AG04449 (cell line): ENCODE measurements around the gene CWC22.

Source experiments
- CTCF ChIA-PET: fragments of 350-600 bp; formaldehyde crosslinking; extraction: SDS; loops from one replicate; lab custom pipeline; 2021; ENCODE audit warnings: antibody characterized with exemption; lab: Yijun Ruan, JAX
- POLR2A ChIA-PET: fragments of 400-600, 350-600 bp; formaldehyde crosslinking; extraction: SDS; loops from one replicate; lab custom pipeline; 2020; ENCODE audit warnings: antibody characterized with exemption, inconsistent platforms; lab: Yijun Ruan, JAX
- DNase-seq: peaks from one replicate; pipeline ENCODE4 v3.0.0-alpha.2; 2010; ENCODE audit warnings: low read depth, low spot score
- H3K4me3 ChIP-seq: 2 replicates; pipeline ENCODE4 v1.5.1; 2011; ENCODE audit warnings: low read depth, mild to moderate bottlenecking, control low read depth, low read length
- CTCF ChIP-seq: IDR thresholded peaks from one replicate; pipeline ENCODE4 v1.5.1; 2011; ENCODE audit warnings: mild to moderate bottlenecking, moderate library complexity, low read length, control low read depth, inconsistent platforms; ENCODE audit not compliant: insufficient read depth; ENCODE audit errors: missing control alignments

Gene CWC22

GRCh38 chr2:180046202-180046601, 39.1 kb upstream of the CWC22 start:
- ChIA-PET POLR2A (no interaction called here), CTCF (interaction anchor here (1.6 kb wide), 1 partner anchor 31 kb away, joined by 5 read pairs; no protein-coding TSS in a partner anchor)
- H3K4me3 ChIP-seq, result no peak overlapping the region
- DNase-seq, result no peak
- no peak for TF ChIP-seq CTCF

GRCh38 chr2:180040146-180040925, 33.2 kb upstream of the CWC22 start:
- ChIA-PET POLR2A (no interaction called here), CTCF (interaction anchor here (0.9 to 1.9 kb wide), 5 partner anchors 11 to 31 kb away, joined by 3 to 5 read pairs (median 4); no protein-coding TSS in a partner anchor)

GRCh38 chr2:180038997-180039396, 31.9 kb upstream of the CWC22 start:
- POLR2A ChIA-PET, result interaction anchor here (0.6 kb wide), 1 partner anchor 23 kb away, joined by 3 read pairs; no protein-coding TSS in a partner anchor
- CTCF ChIA-PET, result interaction anchor here (0.9 to 1.9 kb wide), 3 partner anchors 23 to 26 kb away, joined by 3 to 4 read pairs (median 3); no protein-coding TSS in a partner anchor
- TF ChIP-seq CTCF, result no peak
- no peak for DNase-seq
- no peak overlapping the region for H3K4me3 ChIP-seq

More at GRCh38 chr2:180040146-180040925, 33.2 kb upstream of the CWC22 start:
- DNase-seq, result peak; percentile 94
- TF ChIP-seq CTCF, result peak; percentile 28
- H3K4me3 ChIP-seq, result no peak overlapping the region

GRCh38 chr2:180033993-180034894, 27.1 kb upstream of the CWC22 start:
- POLR2A ChIA-PET, result no interaction called here

GRCh38 chr2:180029575-180029974, 22.5 kb upstream of the CWC22 start:
- CTCF ChIA-PET, result no interaction called here
- POLR2A ChIA-PET, result no interaction called here
- TF ChIP-seq CTCF, result no peak
- no peak for DNase-seq
- H3K4me3 ChIP-seq, result no peak overlapping the region

More at GRCh38 chr2:180033993-180034894, 27.1 kb upstream of the CWC22 start:
- TF ChIP-seq CTCF, result no peak
- CTCF ChIA-PET, result no interaction called here
- no peak overlapping the region for H3K4me3 ChIP-seq
- DNase-seq, result no peak
